Esophagus muscularis mucosa (tissue), 3 donors: ENCODE measurements around the gene LGALS3.

Source experiments
- POLR2AphosphoS5 ChIP-seq, 2 donors: sonication (generic); formaldehyde crosslinking; IDR thresholded peaks; one replicate each; pipeline ENCODE4 v1.6.1; 2017; ENCODE audit warnings: antibody characterized with exemption in 2 of 2
- TF ChIP-seq, protein P1 (sequence below), 3 experiments: fragments of 200-600 bp in 2 of 3; fragments of 450-650 bp in 1 of 3; sonication (generic) in 2 of 3; IDR thresholded peaks; one replicate each; pipeline ENCODE4 v1.5.1; 2017 to 2019; ENCODE audit warnings: antibody characterized with exemption in 3 of 3, mild to moderate bottlenecking in 2 of 3, moderate library complexity in 1 of 3

GRCh38 chr14:55123852-55124639 lies 5.0 kb upstream of the LGALS3 start:
- TF ChIP-seq POLR2AphosphoS5 (IDR thresholded peaks at IDR 0.05), result no peak
- TF ChIP-seq, protein P1, sequence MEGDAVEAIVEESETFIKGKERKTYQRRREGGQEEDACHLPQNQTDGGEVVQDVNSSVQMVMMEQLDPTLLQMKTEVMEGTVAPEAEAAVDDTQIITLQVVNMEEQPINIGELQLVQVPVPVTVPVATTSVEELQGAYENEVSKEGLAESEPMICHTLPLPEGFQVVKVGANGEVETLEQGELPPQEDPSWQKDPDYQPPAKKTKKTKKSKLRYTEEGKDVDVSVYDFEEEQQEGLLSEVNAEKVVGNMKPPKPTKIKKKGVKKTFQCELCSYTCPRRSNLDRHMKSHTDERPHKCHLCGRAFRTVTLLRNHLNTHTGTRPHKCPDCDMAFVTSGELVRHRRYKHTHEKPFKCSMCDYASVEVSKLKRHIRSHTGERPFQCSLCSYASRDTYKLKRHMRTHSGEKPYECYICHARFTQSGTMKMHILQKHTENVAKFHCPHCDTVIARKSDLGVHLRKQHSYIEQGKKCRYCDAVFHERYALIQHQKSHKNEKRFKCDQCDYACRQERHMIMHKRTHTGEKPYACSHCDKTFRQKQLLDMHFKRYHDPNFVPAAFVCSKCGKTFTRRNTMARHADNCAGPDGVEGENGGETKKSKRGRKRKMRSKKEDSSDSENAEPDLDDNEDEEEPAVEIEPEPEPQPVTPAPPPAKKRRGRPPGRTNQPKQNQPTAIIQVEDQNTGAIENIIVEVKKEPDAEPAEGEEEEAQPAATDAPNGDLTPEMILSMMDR (IDR thresholded peaks at IDR 0.05), result no peak
